Ovary (tissue), 9 donors: ENCODE results near the gene THSD4. TPM values are rescaled to one million over a fixed set of nuclear protein-coding genes. Genes with fewer than 3 reads are reported as not detected.
A peak's percentile ranks its signal among the peaks of the same experiment; 100 is the strongest.

Experiments
- DNase-seq, 5 donors: peaks; one replicate each; pipeline ENCODE4 v3.0.0-alpha.2; 2019 to 2020
- H3K27ac ChIP-seq, 2 donors: fragments of 200-600 bp; one replicate each; pipeline versions ENCODE4 v1.5.1 to v1.8.0; 2019 to 2022
- H3K27me3 ChIP-seq: fragments of 200-600 bp; one replicate; pipeline ENCODE4 v1.8.0; 2022
- H3K36me3 ChIP-seq: fragments of 200-600 bp; sonication (generic); one replicate; pipeline ENCODE4 v1.5.1; 2019
- H3K4me1 ChIP-seq: one replicate; pipeline ENCODE4 v1.8.1; 2013; ENCODE audit warnings: mild to moderate bottlenecking, moderate library complexity; ENCODE audit not compliant: insufficient read depth
- H3K4me3 ChIP-seq: fragments of 200-600 bp; sonication (generic); one replicate; pipeline ENCODE4 v1.5.1; 2017
- H3K9me3 ChIP-seq, 2 donors: fragments of 200-600 bp in 1 of 2; sonication (generic) in 1 of 2; one replicate each; pipeline versions ENCODE4 v1.5.1 to v1.8.1; 2013 to 2019; ENCODE audit warnings: mild to moderate bottlenecking in 1 of 2, moderate library complexity in 1 of 2
- CTCF ChIP-seq, 3 donors: fragments of 450-650 bp in 2 of 3; fragments of 200-600 bp in 1 of 3; IDR thresholded peaks; one replicate each; pipeline versions ENCODE4 v1.5.1 to v1.8.0; 2016 to 2022; ENCODE audit warnings: antibody characterized with exemption in 3 of 3, mild to moderate bottlenecking in 1 of 3
- EP300 ChIP-seq: sonication (generic); formaldehyde crosslinking; IDR thresholded peaks from one replicate; pipeline ENCODE4 v1.6.1; 2017; ENCODE audit warnings: antibody characterized with exemption
- POLR2A ChIP-seq: fragments of 450-650 bp; IDR thresholded peaks from one replicate; pipeline ENCODE4 v1.6.1; 2017; ENCODE audit warnings: antibody characterized with exemption, mild to moderate bottlenecking, moderate library complexity
- WGBS, 3 donors: extraction: QIAGEN DNeasy Blood & Tissue Kit in 1 of 3; methylation state at CpG; one replicate each; pipeline versions ENCODE4 v1.1.5 to v1.1.7; 2013 to 2017; 5-methylcytosine and 5-hydroxymethylcytosine counted together
- intact Hi-C, 4 donors: fragments of 100-400 bp; cut with DNase I; formaldehyde crosslinking; loops; one replicate each; pipeline versions ENCODE4 v1.11.0 to v1.15.1; 2022 to 2023
- polyA plus RNA-seq, 2 donors: library from polyadenylated mRNA; stranded (reverse); fragments of 200-250 nt in 1 of 2; fragments of 350-450 nt in 1 of 2; fragmentation: Illumina TruSeq in 1 of 2; extraction: RNeasy Lipid Tissue Mini Kit (QIAGEN cat#74804) in 1 of 2; gene quantifications; one replicate each; pipeline ENCODE4 v1.2.3, GENCODE V29; 2013 to 2014
- total RNA-seq, 7 donors: library from RNA; depleted of rRNA in 2 of 7; stranded (reverse); fragments of >200 nt in 2 of 7; fragmentation: NEBNext Ultra II Directional in 3 of 7; extraction: Animal tissue kit (Norgen Biotek cat#: 25700) in 3 of 7; gene quantifications; one replicate each; pipeline versions ENCODE4 v1.1.0 to v1.2.4, GENCODE V29; 2016 to 2023
- donor health status: DM: no; HTN: no; CAD: no; lungs with moderate emphysema.
- donor health status: DM: no; HTN: no; CAD: no.
- donor health status: Bipolar disorder and iron deficiency.
- donor health status: DM: yes; HTN: yes; CAD: no.
- donor health status: DM: no; HTN: no; CAD: no.
- donor health status: DM: yes; HTN: yes; CAD: no.

Gene THSD4
- total and polyA plus RNA-seq, 9 donors = 3.2 to 53.4 (median 13.5) TPM

- Histone ChIP-seq H3K9me3 (no peaks in the 10 kb centered on the region), H3K27ac (no peak overlapping the region), H3K4me3 (no peak overlapping the region), H3K4me1 (no peaks in the 10 kb centered on the region), H3K36me3 (no peaks in the 10 kb centered on the region), H3K27me3 (no peaks in the 10 kb centered on the region)
- no peak for TF ChIP-seq CTCF (IDR thresholded peaks at IDR 0.05)
- TF ChIP-seq EP300 = no peak
- no peak for TF ChIP-seq POLR2A
- no peak for DNase-seq
- 90 to 93% (median 92%) methylated on average over 7 of the region's 7 CpGs for WGBS, 3 donors
- intact Hi-C loops = loop anchor here in 1 of 4 donors (10.0 kb wide), 1 partner anchor 57 kb away; no protein-coding TSS in a partner anchor
Measured at GRCh38 chr15:71607383-71607782, 492.1 kb downstream of the THSD4 start.

GRCh38 chr15:71610728-71611552, 495.7 kb downstream of the THSD4 start:
- intact Hi-C loops = no loop called here
- DNase-seq = no peak
- H3K27ac ChIP-seq = no peak overlapping the region
- H3K9me3 ChIP-seq = no peaks in the 10 kb centered on the region
- no peaks in the 10 kb centered on the region for H3K36me3 ChIP-seq
- 80 to 86% (median 85%) methylated on average over 6 of the region's 6 CpGs for WGBS, 3 donors
- TF ChIP-seq CTCF (IDR thresholded peaks at IDR 0.05) (no peak), POLR2A (no peak), EP300 (no peak)
- no peaks in the 10 kb centered on the region for H3K4me1 ChIP-seq
- no peaks in the 10 kb centered on the region for H3K27me3 ChIP-seq
- H3K4me3 ChIP-seq = no peak overlapping the region

- H3K9me3 ChIP-seq = no peaks in the 10 kb centered on the region
- H3K27me3 ChIP-seq = no peaks in the 10 kb centered on the region
- no peak for TF ChIP-seq CTCF (IDR thresholded peaks at IDR 0.05)
- TF ChIP-seq POLR2A = no peak
- no peak for TF ChIP-seq EP300
- H3K36me3 ChIP-seq = no peaks in the 10 kb centered on the region
- intact Hi-C loops = no loop called here
- peak in 1 of 5 donors; percentile 28 for DNase-seq
- WGBS, 3 donors = 86 to 88% (median 87%) methylated on average over 6 of the region's 6 CpGs
- H3K27ac ChIP-seq = no peak overlapping the region
- no peaks in the 10 kb centered on the region for H3K4me1 ChIP-seq
- no peak overlapping the region for H3K4me3 ChIP-seq
Measured at GRCh38 chr15:71611553-71612396, 496.5 kb downstream of the THSD4 start.

GRCh38 chr15:71612397-71612722, 497.1 kb downstream of the THSD4 start:
- H3K27me3 ChIP-seq = no peaks in the 10 kb centered on the region
- no peak for DNase-seq
- no peaks in the 10 kb centered on the region for H3K36me3 ChIP-seq
- TF ChIP-seq EP300 (no peak), POLR2A (no peak), CTCF (IDR thresholded peaks at IDR 0.05) (no peak)
- H3K4me3 ChIP-seq = no peak overlapping the region
- H3K4me1 ChIP-seq = no peaks in the 10 kb centered on the region
- intact Hi-C loops = no loop called here
- no peaks in the 10 kb centered on the region for H3K9me3 ChIP-seq
- 73 to 77% (median 73%) methylated on average over 1 of the region's 1 CpG for WGBS, 3 donors
- no peak overlapping the region for H3K27ac ChIP-seq
